ENCODE measurements around the gene BCOR. TPM values are rescaled to one million over a fixed set of nuclear protein-coding genes. Genes with fewer than 3 reads are reported as not detected.

BCOR gene
- total and polyA plus RNA-seq, 2 of the 4 experiments (the other 2 are of a cell fraction), result 7.5 to 9.0 TPM

- no peak for TF ChIP-seq MXI1 (IDR thresholded peaks at IDR 0.05; ENCODE audit: borderline replicate concordance, low read depth, low read length)
- TF ChIP-seq SMC3 (IDR thresholded peaks at IDR 0.05; ENCODE audit: low read depth, low read length), result no peak
Observed at GRCh38 chrX:40102393-40103381, 4.9 kb upstream of the BCOR start (continued).

DNA sequence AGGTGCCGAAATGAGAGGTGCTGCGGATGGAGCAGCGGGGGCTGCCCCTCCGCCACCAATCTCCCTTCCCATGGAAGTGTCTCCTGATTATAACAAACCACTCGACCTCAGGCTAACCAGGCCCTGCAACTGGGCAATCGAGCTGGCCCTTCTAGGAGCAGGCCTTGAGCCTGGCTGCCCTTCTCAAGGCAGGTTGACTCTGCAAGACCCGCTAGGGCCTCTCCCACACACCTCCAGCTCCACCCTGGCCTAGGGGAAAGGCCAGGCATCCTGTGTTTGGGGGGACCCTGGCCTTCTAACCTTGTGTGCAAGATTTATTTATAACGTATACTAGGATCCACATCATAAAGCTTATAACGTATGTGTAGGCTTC is 3.7 kb upstream of the BCOR start:
- Histone ChIP-seq H3K9me1 (ENCODE audit: insufficient read depth, low read length) (no peaks in the 10 kb centered on the region), H2BK5ac (ENCODE audit: low read depth, low read length, poor library complexity, severe bottlenecking) (no peak overlapping the region), H3K9me3 (ENCODE audit: control insufficient read depth, insufficient read depth, low read length) (no peaks in the 10 kb centered on the region), H3K4ac (ENCODE audit: low read depth, low read length) (no peak overlapping the region), H3K4me1 (ENCODE audit: control insufficient read depth, insufficient read depth, low read length) (no peaks in the 10 kb centered on the region; the same call in 1 of the 2 replicates), H2BK120ac (ENCODE audit: low read depth, low read length) (no peak overlapping the region), H3K27ac (ENCODE audit: insufficient read depth, low read length) (no peak overlapping the region), H2AK9ac (replicated peaks; ENCODE audit: low read depth, low read length, poor library complexity) (no peak overlapping the region), H4K20me1 (ENCODE audit: insufficient read depth, low read length) (no peaks in the 10 kb centered on the region), H4K5ac (ENCODE audit: low read depth, low read length) (no peak overlapping the region), H4K91ac (ENCODE audit: insufficient read depth, low read depth, low read length) (no peak overlapping the region), H3K14ac (replicated peaks; ENCODE audit: low read depth, low read length) (no peak overlapping the region), H3K4me2 (ENCODE audit: low read depth, low read length) (no peak overlapping the region), H3K18ac (ENCODE audit: low read depth, low read length) (no peak overlapping the region), H3K23ac (ENCODE audit: low read depth, low read length) (no peak overlapping the region), H2BK15ac (ENCODE audit: low read depth, low read length) (no peak overlapping the region), H4K8ac (ENCODE audit: low read depth in 2 of 2, low read length in 2 of 2) (no peak overlapping the region), H2AFZ (replicated peaks; ENCODE audit: low read length, poor library complexity) (no peak overlapping the region), H2BK20ac (ENCODE audit: low read depth, low read length) (no peak overlapping the region), H3K27me3 (ENCODE audit: control insufficient read depth, insufficient read depth, low read length) (peaks cover 4% of the 10 kb centered on the region; the same call in 1 of the 2 replicates), H3K79me1 (ENCODE audit: low read depth in 1 of 2, low read length in 2 of 2) (no peaks in the 10 kb centered on the region; a peak in 1 of 4 replicates), H3K4me3 (ENCODE audit: insufficient read depth, low read depth, low read length) (no peak overlapping the region), H3K9ac (ENCODE audit: low read depth, low read length) (no peak overlapping the region), H3K36me3 (ENCODE audit: control insufficient read depth, insufficient read depth, low read length) (no peaks in the 10 kb centered on the region), H2AK5ac (ENCODE audit: low read depth, low read length) (no peak overlapping the region), H3K56ac (ENCODE audit: extremely low read depth, insufficient read depth, low read length) (no peak overlapping the region)
- no CpG with 5 or more reads among the region's 9 CpGs for WGBS, 2 experiments (ENCODE audit: extremely low coverage in 2 of 2, insufficient read length in 1 of 2)
- in situ Hi-C loops (cut with MboI; ENCODE audit: low sequenced_read_pairs) (no loop called here), intact Hi-C loops (cut with micrococcal nuclease) (no loop called here), dilution Hi-C loops (cut with HindIII; ENCODE audit: low sequenced_read_pairs, unreplicated experiment) (no loop called here)
- POLR2A ChIA-PET (ENCODE audit: unreplicated experiment), result no interaction called here
- DNase-seq (no peak), ATAC-seq (ENCODE audit: low read depth) (no peak)
- BruUV-seq (replicated peaks), result no TSS peak
- CTCF ChIA-PET, result interaction anchor here (0.8 kb wide), 1 partner anchor 301 kb away, joined by 3 read pairs; no protein-coding TSS in a partner anchor
- no peak for TF ChIP-seq POLR2A (IDR thresholded peaks at IDR 0.05; ENCODE audit: low read depth, low read length)
- TF ChIP-seq MAZ (IDR thresholded peaks at IDR 0.05; ENCODE audit: borderline replicate concordance, low read depth, low read length), result no peak
- no peak for TF ChIP-seq MAFK (IDR thresholded peaks at IDR 0.05; ENCODE audit: low read depth, low read length)
- TF ChIP-seq SMC3 (IDR thresholded peaks at IDR 0.05; ENCODE audit: low read depth, low read length), result no peak
- TF ChIP-seq, protein P1, sequence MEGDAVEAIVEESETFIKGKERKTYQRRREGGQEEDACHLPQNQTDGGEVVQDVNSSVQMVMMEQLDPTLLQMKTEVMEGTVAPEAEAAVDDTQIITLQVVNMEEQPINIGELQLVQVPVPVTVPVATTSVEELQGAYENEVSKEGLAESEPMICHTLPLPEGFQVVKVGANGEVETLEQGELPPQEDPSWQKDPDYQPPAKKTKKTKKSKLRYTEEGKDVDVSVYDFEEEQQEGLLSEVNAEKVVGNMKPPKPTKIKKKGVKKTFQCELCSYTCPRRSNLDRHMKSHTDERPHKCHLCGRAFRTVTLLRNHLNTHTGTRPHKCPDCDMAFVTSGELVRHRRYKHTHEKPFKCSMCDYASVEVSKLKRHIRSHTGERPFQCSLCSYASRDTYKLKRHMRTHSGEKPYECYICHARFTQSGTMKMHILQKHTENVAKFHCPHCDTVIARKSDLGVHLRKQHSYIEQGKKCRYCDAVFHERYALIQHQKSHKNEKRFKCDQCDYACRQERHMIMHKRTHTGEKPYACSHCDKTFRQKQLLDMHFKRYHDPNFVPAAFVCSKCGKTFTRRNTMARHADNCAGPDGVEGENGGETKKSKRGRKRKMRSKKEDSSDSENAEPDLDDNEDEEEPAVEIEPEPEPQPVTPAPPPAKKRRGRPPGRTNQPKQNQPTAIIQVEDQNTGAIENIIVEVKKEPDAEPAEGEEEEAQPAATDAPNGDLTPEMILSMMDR (conservative IDR thresholded peaks at IDR 0.05; ENCODE audit: low read depth, low read length), result no peak
- no peak for TF ChIP-seq CEBPB (IDR thresholded peaks at IDR 0.05; ENCODE audit: low read depth, low read length)
- TF ChIP-seq, protein P2, sequence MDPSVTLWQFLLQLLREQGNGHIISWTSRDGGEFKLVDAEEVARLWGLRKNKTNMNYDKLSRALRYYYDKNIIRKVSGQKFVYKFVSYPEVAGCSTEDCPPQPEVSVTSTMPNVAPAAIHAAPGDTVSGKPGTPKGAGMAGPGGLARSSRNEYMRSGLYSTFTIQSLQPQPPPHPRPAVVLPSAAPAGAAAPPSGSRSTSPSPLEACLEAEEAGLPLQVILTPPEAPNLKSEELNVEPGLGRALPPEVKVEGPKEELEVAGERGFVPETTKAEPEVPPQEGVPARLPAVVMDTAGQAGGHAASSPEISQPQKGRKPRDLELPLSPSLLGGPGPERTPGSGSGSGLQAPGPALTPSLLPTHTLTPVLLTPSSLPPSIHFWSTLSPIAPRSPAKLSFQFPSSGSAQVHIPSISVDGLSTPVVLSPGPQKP (IDR thresholded peaks at IDR 0.05; ENCODE audit: borderline replicate concordance, low read depth, low read length), result no peak
- no peak for TF ChIP-seq FOS (IDR thresholded peaks at IDR 0.05; ENCODE audit: low read depth, low read length)
- TF ChIP-seq BHLHE40 (IDR thresholded peaks at IDR 0.05; ENCODE audit: low read depth, low read length), result no peak
- TF ChIP-seq RAD21 (IDR thresholded peaks at IDR 0.05; ENCODE audit: low read length), result no peak
- no peak for TF ChIP-seq RFX5 (IDR thresholded peaks at IDR 0.05; ENCODE audit: low read depth, low read length)
- no peak for TF ChIP-seq RCOR1 (IDR thresholded peaks at IDR 0.05; ENCODE audit: insufficient replicate concordance, low read length)
- TF ChIP-seq CHD1 (IDR thresholded peaks at IDR 0.05; ENCODE audit: low read depth, low read length), result no peak
